NOMO-1 treated with dmso at 0.1 percent for 144 hours (cell line): Measurements from ENCODE around the gene MED14.

ENCODE experiments used
- DNase-seq: peaks from one replicate; lab custom pipeline; 2025; ENCODE audit not compliant: unreplicated experiment; lab: John Stamatoyannopoulos, UW

The MED14 gene

DNA sequence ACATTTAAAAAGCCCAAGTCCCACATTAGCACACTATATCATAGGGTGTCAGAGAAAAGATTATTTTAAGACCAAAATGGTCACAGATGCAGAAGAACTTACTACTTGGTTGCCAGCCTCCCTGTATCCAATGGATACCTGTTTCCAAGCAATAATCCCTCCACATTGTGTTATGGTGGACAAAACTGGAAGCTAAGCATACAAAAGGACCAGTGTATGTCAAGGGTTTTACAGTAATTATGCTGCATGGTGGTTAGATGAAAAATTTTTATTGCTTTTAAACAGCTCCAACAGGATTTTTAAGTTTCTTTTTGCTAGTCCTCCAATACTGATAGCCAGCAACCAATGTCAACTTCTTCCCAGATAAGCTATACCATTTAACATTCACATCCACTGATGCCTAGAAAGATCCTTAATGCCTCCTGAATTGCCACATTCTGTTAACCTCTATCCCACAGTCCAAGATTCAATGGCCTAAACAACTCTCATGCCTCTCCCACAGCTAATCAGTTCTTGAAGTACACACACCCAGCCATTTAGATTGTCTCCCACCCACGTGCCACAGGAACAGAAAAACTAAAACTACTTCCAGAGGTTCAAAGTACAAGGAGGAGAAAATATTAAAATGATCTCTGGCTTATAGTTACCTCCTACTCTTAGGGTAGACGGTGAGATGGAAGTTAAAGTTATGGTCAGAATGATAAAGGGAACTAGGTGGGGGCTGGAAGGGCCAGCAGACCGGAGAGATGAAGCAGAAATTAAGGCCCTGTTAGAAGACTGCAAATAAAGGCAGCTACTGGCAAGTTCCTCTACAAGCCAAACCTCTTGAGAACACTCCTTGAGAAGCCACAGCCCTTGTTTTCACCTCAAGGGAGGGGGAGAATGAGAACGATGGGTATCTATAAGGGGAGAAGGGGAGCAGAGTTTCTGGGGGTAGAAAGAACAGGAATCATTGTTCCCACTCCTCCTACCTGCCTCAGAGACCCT, 5.5 kb downstream of the MED14 start:
- no peak for DNase-seq

DNA sequence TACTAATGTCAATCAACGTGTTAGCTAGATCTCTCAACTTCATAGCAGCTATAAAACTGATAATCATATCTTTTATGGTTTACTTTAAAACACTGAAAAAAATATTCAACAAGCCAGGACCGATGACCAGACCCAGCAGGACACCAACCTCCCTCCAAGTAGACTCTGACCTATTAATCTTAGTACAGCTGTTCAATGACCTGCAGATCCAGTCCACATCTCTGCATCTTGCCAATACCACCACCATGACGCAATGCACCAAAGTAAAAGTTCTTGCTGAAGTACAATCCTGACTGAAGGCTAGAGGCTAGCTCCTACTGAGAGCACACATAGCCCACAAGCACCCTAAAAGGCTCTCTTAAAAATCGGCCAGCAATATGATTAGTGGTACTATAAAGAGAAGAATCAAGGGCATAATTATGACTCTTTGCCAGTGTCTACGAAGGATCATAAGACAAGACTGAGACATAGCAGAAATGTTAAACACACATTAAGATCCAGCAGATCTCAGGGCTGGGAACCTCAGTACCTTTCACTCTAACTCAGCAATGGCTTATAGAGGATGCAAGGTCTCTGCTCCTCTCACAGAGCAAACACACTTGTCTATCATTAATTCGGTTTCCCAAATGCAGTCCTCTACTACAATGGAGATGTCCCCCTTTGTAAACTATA, 7.6 kb downstream of the MED14 start:
- no peak for DNase-seq

DNA sequence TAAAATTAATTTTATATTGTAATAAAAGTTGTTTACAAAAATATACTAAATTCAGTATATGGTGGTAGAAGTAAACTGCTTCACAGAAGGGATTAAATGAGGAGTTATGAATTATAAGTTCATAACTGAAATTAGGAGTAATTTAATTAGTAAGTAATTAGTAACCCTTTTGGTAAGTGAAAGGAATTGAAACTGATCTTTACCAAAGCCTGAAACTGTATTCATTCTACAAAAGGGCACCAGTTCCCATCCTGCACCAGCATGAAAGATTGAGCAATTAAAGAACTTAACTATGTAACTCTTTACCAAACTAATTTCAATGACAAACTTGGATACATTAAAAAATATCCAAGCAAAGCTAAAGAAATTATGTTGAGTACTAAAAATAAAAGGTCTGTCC, 8.2 kb downstream of the MED14 start:
- no peak for DNase-seq

DNA sequence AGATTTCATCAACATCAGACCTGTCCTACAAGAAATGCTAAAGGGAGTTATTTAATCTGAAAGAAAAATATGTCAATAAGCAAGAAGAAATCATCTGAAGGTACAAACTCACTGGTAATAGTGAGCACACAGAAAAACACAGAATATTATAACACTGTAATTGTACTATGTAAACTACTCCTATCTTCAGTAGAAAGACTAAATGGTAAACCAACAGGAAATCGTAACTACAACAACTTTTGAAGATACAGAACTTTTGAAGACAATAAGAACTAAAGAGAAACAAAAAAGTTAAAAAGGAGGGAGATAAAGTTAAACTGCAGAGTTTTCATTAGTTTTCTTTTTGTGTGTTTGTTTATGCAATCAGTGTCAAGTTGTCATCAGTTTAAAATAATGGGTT, 12.4 kb downstream of the MED14 start:
- no peak for DNase-seq

DNA sequence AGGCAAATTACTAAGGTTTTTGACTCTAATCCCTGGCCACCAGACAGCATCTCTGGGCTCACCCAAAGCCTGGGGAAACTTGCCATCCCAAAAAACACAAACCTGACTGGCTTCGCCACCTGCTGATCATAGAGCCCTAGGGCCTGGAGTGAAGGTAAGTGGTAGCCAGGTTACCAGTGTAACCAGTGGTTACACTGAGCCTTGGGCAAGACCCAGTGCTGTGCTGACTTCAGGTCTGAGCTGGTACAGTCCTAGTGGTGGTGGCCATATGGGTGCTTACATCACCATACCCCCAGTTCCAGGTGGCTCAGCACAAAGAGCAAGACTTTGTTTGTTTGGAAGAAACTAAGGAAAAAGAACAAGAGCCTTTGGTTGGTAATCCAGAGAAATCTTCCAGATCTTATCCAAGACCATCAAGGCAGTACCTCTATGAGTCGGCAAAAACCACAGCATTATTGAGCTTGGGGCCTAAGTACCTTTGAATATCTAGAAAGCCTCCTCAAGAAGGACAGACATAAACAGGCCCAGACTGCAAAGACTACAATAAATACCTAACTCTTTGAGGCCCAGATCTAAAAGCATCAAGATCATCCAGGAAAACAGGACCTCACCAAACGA, 13.7 kb downstream of the MED14 start:
- DNase-seq: no peak

DNA sequence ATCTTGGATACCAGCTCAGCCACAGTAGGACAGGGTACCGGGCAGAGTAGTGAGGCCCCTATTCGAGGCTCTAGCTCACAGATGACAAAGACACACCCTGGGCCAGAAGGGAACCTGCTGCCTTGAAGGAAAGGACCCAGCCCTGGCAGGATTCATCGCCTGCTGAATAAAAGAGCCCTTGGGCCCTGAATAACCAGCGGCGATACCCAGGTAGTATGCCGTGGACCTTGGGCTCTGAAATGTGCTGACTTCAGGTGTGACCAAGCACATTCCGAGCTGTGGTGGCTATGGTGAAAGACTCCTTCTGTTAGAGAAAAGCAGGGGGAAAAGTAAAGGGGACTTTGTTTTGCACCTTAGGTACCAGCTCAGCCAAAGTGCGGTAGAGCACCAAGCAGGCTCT, 14.6 kb downstream of the MED14 start:
- no peak for DNase-seq

DNA sequence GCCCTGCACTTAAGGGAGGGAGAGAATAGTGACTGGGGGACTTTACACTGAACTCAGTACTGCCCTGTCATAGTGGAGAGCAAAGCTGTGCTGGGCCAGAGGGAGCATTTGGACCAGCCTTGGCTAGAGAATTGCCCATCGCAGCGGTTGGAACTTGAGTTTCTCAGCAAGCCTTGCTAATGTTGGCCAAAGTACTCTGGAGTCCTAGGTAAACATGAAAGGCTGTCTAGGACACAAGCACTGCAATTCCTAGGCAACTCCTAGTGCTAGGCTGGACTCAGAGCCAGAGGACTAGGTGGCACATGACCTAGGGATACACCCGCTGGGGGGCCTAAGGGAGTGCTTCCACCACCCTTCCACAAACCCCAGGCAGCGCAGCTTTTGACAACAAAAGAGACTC, 15.0 kb downstream of the MED14 start:
- DNase-seq: no peak

DNA sequence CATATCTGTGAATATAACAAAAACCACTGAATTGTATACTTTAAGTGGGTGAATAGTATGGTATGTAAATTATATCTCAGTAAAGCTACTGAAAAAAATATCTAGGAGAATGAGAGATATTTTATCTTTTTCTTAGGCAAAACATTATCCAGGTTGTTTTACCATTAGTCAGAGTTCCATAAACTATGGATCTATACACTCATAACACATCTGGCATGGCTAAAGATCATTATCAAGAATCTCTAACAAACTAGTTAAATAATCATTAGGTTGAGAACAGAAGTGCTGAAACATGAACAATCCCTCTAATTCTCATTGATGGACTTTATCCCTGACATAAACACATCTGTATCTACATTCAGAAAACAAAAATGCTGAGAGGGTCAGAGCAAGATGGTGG, 15.6 kb downstream of the MED14 start:
- DNase-seq: no peak

DNA sequence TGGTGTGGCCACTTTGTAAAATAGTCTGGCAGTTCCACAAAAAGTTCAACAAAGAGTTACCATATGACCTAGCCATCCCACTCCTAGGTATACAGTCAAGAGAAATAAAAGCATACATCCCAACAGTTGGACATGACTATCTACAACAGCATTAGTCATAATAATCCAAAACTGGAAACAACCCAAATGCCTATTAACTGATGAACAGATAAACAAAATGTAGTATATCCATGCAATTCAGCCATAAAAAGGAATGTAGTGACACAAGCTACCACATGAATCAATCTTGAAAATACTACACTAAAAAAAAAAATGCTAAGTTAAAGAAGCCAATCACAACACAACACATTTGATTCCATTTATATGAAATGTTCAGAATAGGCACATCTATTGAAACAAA, 16.1 kb downstream of the MED14 start:
- DNase-seq: no peak

DNA sequence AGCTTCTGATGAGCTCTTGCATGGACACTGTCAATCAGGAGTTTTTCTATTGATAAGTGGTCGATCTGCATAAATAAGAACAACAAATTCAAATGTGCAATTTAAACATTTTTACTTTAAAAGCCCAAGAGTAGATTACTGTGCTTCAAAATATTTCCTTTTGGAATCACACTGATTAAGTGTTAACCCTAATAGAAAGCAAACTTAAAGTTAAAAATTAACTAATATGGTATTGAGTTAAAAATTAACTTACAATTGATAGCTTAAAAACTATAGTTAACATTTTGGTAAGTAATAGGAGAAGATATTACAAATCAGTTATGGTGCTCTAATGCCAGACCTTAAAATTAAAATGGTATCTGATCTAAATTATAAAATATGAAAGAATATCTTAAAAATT, 25.9 kb downstream of the MED14 start:
- no peak for DNase-seq

DNA sequence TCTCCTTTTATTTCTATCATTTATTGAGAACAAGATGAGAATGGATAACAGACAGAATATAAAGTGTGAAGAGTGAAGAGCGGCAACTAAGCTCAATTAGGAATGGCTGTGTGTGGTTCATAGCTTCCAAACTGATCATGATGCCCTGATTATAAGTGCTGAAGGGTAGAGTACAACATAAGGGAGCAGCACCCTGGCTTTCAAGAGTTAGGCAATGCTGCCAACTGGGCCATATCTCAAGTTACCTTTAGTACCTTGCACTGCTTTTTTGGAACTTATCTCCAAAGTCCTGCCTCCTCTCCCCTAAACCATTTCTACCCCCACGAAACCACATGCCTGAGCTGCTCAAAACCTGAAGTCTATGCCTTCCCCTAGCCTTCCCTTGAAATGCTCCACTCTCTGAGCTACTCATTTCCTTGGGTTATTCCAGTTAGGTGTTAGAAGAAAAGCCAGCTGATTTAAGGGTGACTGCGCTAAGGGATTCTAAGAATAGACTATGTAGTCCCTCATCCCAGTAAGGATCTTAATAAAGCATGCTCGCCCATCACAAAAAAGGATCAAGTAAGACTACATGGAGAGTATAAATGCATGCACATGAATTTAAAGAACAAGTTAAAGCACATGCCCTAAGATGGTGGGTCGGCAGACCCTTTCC, 29.6 kb downstream of the MED14 start:
- DNase-seq: no peak

DNA sequence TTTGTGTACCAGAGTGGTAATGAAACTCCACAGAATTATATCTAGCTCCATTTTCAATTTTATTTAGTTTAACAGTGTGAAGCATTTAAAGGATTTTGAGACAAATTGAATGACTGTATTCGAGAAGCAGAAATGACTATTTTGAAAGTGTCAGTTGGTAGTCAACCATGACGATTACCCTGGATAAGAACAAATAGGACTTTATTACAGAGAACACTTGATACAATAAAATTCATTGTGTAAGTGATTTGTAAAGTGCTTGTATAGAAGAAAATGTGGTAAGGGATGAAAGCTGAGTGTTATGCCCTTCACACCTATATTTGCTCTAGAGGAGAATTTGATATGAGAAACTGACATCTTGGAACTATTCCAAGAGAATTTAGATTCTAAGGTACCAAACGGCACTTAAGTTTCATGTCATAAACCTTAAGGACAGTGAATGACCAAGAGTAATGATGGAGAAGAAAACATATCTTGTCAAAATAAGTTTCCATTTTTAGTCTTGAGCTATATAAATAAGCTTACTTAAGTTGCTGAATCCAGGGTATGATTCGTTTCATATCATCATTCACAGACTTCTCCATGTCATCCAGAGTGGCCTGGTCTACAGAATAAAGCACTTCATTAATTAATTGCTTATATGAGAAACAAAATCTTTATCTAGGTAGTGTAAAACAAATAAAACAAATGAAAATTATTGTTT, 34.6 kb downstream of the MED14 start:
- no peak for DNase-seq

DNA sequence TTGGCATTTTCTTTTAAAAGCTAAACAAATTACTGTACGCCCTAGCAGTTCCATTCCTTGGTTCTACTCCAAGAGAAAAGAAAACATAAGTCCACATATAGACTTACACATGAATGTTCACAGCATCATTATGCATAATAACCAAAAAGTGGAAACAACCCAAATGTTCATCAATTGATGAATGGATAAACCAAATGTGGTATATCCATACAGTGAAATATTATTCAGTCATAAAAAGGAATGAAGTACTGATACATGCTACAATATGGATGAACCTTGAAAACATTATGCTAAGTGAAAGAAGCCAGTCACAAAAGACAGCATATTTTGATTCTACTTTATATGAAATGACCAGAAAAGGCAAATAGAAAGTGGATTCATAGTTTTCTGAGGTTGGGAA, 36.5 kb downstream of the MED14 start:
- no peak for DNase-seq

DNA sequence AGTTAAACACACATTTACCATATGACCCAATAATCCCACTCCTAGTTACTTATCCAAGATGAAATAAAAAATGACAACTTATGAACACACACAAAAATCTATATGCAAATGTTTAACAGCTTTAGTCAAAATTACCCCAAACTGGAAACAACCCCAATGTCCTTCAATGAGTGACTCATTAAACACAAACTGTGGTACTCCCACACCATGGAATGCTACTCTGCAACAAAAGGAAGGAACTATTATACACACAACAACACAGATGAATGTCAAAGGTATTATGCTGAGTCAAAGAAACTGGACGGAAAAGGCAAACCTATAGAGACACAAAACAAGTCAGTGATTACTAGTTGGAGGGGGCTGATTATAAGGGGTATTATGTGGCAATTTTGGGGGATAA, 40.5 kb downstream of the MED14 start:
- DNase-seq: no peak

DNA sequence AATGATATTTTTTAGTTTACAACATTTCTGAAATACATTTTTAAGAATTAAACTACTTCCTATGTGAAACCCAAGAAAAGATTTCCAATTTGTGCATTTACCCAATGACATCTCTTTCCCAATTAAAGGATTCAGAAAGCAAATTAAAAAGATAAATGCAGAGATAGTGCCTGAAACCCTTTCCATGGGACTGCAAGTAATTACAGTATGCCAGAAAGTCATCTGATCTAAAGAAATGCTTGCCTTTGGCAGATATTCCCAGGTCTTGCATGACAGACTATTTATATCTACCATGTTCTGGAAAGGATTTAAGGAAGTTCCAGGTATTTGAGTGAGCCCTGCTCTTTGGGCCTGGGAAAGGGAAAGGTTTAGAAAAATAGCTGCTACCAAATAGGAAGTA, 46.4 kb downstream of the MED14 start:
- no peak for DNase-seq

DNA sequence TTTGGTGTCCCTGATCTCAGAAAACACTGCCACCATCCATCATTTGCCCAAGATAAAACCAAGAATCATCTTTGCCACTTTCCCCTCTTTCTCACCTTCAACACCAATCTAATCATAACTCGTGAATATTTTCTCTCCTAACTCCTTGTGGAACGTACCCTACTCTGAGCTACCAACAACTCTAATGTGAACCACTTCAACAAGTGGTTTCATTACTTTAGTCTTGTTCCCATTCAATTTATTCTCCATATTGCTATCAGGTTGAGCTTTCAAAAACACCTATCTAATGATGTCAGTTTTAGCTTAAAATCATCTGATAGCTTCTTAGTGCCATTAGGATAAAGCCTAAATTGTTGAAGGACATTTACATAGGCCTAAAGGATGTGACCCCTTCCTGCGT, 48.2 kb downstream of the MED14 start:
- no peak for DNase-seq

DNA sequence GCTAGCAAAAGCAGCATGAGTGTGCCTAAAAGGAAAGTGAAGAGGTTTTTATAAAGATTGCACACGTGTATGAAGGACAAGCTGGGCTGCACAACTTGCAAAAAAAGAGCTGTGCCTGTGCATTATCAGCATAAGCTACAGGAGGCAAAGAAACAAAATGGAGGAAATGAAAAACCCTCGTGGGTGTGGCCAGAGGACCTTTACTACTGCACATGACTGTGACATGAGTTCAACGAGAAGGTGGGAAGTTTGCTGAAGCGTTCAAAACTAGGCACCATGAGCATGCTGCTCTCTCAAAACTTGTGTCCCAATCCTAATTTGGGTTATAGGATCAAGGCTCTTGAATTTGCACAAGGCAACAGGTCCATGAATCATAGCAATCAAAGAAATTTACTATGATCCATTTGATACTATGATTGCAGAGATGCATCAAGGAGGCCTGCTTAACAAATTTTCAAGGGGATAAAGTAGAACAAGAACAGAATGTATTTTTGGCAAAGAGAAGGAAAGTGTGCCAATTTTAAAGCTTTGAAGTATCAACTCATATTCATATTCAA, 49.9 kb downstream of the MED14 start:
- no peak for DNase-seq

DNA sequence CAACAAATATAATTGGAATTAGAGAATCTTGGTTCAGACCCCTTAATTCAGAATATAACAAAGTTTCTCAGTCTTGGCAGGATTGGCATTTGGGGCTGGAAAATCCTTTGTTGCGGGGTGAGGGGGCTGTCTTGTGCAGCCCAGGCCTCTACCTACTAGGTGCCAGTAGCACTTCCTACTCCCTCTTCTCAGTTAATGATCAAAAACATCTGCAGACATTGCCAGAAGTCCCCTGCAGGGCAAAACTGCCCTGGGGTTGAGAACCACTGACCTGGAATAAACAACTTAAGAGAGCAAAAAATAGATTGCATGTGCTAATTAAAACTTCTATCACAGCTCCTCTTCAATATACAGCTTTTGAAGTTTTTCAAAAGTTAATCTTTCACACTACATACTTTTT, 51.2 kb downstream of the MED14 start:
- no peak for DNase-seq

DNA sequence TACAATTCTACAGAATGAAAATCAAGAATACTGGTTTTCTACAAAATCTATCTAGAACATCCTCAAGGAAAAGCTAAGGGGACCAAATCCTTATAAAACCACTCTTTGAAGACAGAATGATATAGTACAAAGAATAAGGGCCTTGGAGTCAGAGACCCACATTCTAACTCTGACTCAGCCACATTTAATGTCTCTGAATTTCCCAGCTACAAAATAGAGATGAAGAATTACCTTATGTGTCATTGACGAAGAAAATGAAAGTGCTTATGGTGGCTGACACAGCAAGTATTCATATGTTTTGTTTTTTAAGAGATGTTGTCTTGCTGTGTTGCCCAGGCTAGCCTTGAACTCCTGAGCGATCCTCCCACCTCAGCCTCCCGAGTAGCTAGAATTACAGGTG, 52.1 kb downstream of the MED14 start:
- no peak for DNase-seq

DNA sequence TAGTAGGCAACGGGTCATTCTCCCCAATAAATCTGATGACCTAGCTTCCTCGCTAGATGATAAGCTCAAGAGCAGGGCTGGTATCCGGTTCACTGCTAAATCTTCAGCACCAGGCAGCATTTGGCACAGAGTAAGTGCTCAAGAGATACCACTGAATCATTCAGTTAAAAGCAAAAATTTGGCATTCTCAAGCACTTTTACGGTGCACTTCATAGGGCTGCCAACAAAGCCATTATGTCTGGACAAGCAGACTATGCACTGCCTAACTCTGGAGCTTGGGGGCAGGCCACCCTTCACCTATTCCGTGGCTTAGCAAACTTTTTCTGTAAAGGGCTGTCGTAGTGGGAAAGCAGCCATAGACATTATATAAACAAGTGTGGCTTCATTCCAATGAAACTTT, 64.2 kb downstream of the MED14 start:
- no peak for DNase-seq
